Measurements from ENCODE around the gene RBP2. TPM values are rescaled to one million over a fixed set of nuclear protein-coding genes. Genes with fewer than 3 reads are reported as not detected.

RBP2 gene
- total and polyA plus RNA-seq, 2 of the 8 experiments (the other 6 are each of a cell fraction or from before 2014, with no cell fraction given) = not detected

GRCh38 chr3:139440639-139441556, 35.4 kb downstream of the RBP2 start (continued):
- TF ChIP-seq SRF (IDR thresholded peaks at IDR 0.05; ENCODE audit: low read depth, low read length) (no peak), CHD2 (IDR thresholded peaks at IDR 0.05; ENCODE audit: low read length) (no peak), CTBP2 (IDR thresholded peaks at IDR 0.05; ENCODE audit: borderline replicate concordance, insufficient read depth, insufficient read length, low read length) (no peak)
